H4 (cell line): ENCODE data around the gene SPATC1L. TPM values are rescaled to one million over a fixed set of nuclear protein-coding genes. Genes with fewer than 3 reads are reported as not detected.
"Not testable (repeated sequence)": the region's sequence is repeated elsewhere in the genome, so short reads cannot be mapped to it uniquely, and the experiment has no call there.

Source experiments
- DNase-seq: peaks from one replicate; pipeline ENCODE4 v3.0.0-alpha.2; 2015; ENCODE audit warnings: low spot score
- total RNA-seq: library from RNA; depleted of rRNA; stranded (reverse); fragments of >200 nt; shearing (Covaris generic); gene quantifications from 2 replicates; pipeline ENCODE4 v1.2.3, GENCODE V29; 2014; rRNA removed

The SPATC1L gene
- 0.31 and 2.7 TPM in 2 replicates for total RNA-seq

- no peak for DNase-seq
These were observed at the start of gene SPATC1L for GRCh38 chr21:46183910-46184624. Gene SPATC1L, minus strand, starts transcription at chr21:46184459. Its CDS starts 1,643 bp downstream, at chr21:46182816.

GRCh38 chr21:46229923-46230260 lies 45.6 kb upstream of the SPATC1L start:
- DNase-seq = no peak

GRCh38 chr21:46229133-46229922 lies 45.1 kb upstream of the SPATC1L start:
- peak; percentile 38 for DNase-seq

- peak; percentile 98 for DNase-seq
These were observed 44.2 kb upstream of the SPATC1L start, which contains the start of gene LSS for GRCh38 chr21:46228345-46229051. Gene LSS, minus strand, starts transcription at chr21:46228774. Its CDS starts 29 bp downstream, at chr21:46228745.

GRCh38 chr21:46227811-46228344 lies 43.6 kb upstream of the SPATC1L start:
- DNase-seq = no peak

GRCh38 chr21:46226920-46227599 lies 42.8 kb upstream of the SPATC1L start:
- no peak for DNase-seq

GRCh38 chr21:46226146-46226545 lies 41.9 kb upstream of the SPATC1L start:
- DNase-seq = no peak

- DNase-seq = not testable (repeated sequence)
These were observed 39.4 kb upstream of the SPATC1L start for GRCh38 chr21:46223661-46224060.

- DNase-seq = no peak
These were observed 39.0 kb upstream of the SPATC1L start for GRCh38 chr21:46223217-46223616.

- no peak for DNase-seq
These were observed 38.3 kb upstream of the SPATC1L start for GRCh38 chr21:46222436-46223116.

GRCh38 chr21:46221664-46222435 lies 37.6 kb upstream of the SPATC1L start:
- no peak for DNase-seq

GRCh38 chr21:46220847-46221246 lies 36.6 kb upstream of the SPATC1L start:
- no peak for DNase-seq

- no peak for DNase-seq
These were observed 36.1 kb upstream of the SPATC1L start for GRCh38 chr21:46220275-46220810.

- DNase-seq = no peak
These were observed 35.5 kb upstream of the SPATC1L start for GRCh38 chr21:46219591-46220239.

- DNase-seq = no peak
These were observed 34.8 kb upstream of the SPATC1L start for GRCh38 chr21:46218906-46219590.

- no peak for DNase-seq
These were observed 33.4 kb upstream of the SPATC1L start for GRCh38 chr21:46217511-46218196.

GRCh38 chr21:46216132-46216747 lies 32.0 kb upstream of the SPATC1L start:
- DNase-seq = no peak
